Smooth muscle cell (in vitro differentiated cells): ENCODE results near the gene CAMK4. TPM values are rescaled to one million over a fixed set of nuclear protein-coding genes. Genes with fewer than 3 reads are reported as not detected.

Experiments used
- DNase-seq: peaks from one replicate; lab custom pipeline; 2025; ENCODE audit not compliant: unreplicated experiment; lab: John Stamatoyannopoulos, UW
- H2AFZ ChIP-seq: fragments of 200-600 bp; sonication (generic); 2 replicates; pipeline ENCODE4 v1.6.0; 2016; ENCODE audit warnings: antibody characterized with exemption, low read depth, mild to moderate bottlenecking
- H3F3A ChIP-seq: fragments of 200-600 bp; sonication (generic); 2 replicates; pipeline ENCODE4 v1.6.0; 2017; ENCODE audit warnings: antibody characterized with exemption, low read depth
- H3K27ac ChIP-seq: fragments of 200-600 bp; sonication (generic); 2 replicates; pipeline ENCODE4 v1.5.1; 2016; ENCODE audit warnings: low read depth, mild to moderate bottlenecking
- H3K27me3 ChIP-seq: fragments of 200-600 bp; sonication (generic); 2 replicates; pipeline ENCODE4 v1.6.1; 2016; ENCODE audit warnings: low read depth, mild to moderate bottlenecking
- H3K36me3 ChIP-seq: fragments of 200-600 bp; sonication (generic); 2 replicates; pipeline ENCODE4 v1.5.1; 2016; ENCODE audit warnings: low read depth
- H3K4me1 ChIP-seq: fragments of 200-600 bp; sonication (generic); 2 replicates; pipeline ENCODE4 v1.5.1; 2016; ENCODE audit warnings: low read depth
- H3K4me2 ChIP-seq: fragments of 200-600 bp; sonication (generic); 2 replicates; pipeline ENCODE4 v1.6.0; 2016; ENCODE audit warnings: mild to moderate bottlenecking
- H3K4me3 ChIP-seq: fragments of 200-600 bp; sonication (generic); 2 replicates; pipeline ENCODE4 v1.5.1; 2016; ENCODE audit warnings: mild to moderate bottlenecking
- H3K79me2 ChIP-seq: fragments of 200-600 bp; sonication (generic); 2 replicates; pipeline ENCODE4 v1.6.0; 2016; ENCODE audit warnings: low read depth, mild to moderate bottlenecking
- H3K9ac ChIP-seq: fragments of 200-600 bp; sonication (generic); 2 replicates; pipeline ENCODE4 v1.6.0; 2016; ENCODE audit warnings: low read depth
- H3K9me3 ChIP-seq: fragments of 200-600 bp; sonication (generic); replicated peaks from 2 replicates; pipeline ENCODE4 v1.5.1; 2016; ENCODE audit warnings: low read depth
- H4K20me1 ChIP-seq: fragments of 200-600 bp; sonication (generic); 2 replicates; pipeline ENCODE4 v1.6.0; 2016; ENCODE audit warnings: low read depth
- CTCF ChIP-seq: fragments of 200-600 bp; sonication (generic); IDR thresholded peaks from 2 replicates; pipeline ENCODE4 v1.5.1; 2017; ENCODE audit warnings: borderline replicate concordance, mild to moderate bottlenecking, antibody characterized with exemption; ENCODE audit not compliant: insufficient read depth, poor library complexity, severe bottlenecking
- WGBS: methylation state at CpG from one replicate; pipeline ENCODE4 v1.1.7; 2016; ENCODE audit warnings: low lambda C conversion rate; 5-methylcytosine and 5-hydroxymethylcytosine counted together
- polyA plus RNA-seq: library from polyadenylated mRNA; unstranded; fragments of >200 nt; fragmentation: Nextera tagmentation; extraction: Ambion mirVana; gene quantifications from 2 replicates; pipeline ENCODE4 v1.2.1, GENCODE V29; 2016
- total RNA-seq: library from RNA; depleted of rRNA; stranded (reverse); fragments of >200 nt; gene quantifications from 2 replicates; pipeline ENCODE4 v1.2.3, GENCODE V29; 2014

CAMK4 gene
- total and polyA plus RNA-seq, 2 experiments from 2014 or later = 1.1 to 3.6 TPM

DNA sequence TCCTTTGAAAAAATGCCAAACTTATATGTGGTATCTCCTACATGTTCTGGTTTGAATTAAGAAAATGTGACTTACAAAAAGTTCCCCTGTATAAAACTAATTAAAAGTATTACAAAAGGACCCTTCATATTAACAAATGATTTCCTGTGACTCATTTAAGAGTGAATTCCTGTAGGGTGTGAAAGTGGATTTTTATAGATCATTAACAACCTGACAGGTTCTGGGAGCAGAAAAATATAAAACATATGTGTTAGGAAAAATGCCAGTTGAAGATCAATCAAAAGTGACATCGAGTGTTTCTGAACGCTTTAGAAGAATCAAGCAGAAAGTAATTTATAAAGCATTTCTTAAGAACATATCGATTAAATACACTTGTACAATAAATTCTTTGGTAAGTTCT lies 35.5 kb downstream of the CAMK4 start:
- no peaks in the 10 kb centered on the region for H3K27me3 ChIP-seq
- 73% methylated on average over 3 of the region's 3 CpGs for WGBS
- H3K4me1 ChIP-seq = no peaks in the 10 kb centered on the region
- no peaks in the 10 kb centered on the region for H3K9me3 ChIP-seq
- H3K4me2 ChIP-seq = no peak overlapping the region
- no peak overlapping the region for H3K9ac ChIP-seq
- H4K20me1 ChIP-seq = no peaks in the 10 kb centered on the region
- no peak for TF ChIP-seq CTCF
- DNase-seq = no peak
- H3K36me3 ChIP-seq = no peaks in the 10 kb centered on the region
- no peak overlapping the region for H2AFZ ChIP-seq
- H3K79me2 ChIP-seq = no peaks in the 10 kb centered on the region
- H3K27ac ChIP-seq = no peak overlapping the region
- H3F3A ChIP-seq = no peaks in the 10 kb centered on the region
- H3K4me3 ChIP-seq = no peak overlapping the region

DNA sequence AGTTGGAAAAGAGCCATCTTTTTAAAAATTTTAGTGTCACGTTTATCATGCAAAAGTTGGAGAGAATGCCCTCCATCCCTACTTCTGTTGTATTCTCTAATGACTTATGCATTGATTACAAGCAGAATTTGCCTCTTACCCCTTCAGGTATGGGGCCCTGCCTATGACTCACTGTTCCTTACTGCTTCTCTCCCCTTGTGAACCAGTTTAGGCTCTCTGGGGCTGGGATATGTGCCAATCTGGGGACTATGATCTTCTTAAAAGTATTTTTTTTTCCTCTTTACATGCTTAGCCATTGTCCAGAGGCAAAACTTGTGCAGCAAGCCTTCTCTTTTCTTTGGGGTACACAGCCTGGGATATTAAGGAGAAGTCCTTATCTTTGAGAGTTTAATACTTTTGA lies 37.4 kb downstream of the CAMK4 start:
- no peaks in the 10 kb centered on the region for H3K36me3 ChIP-seq
- H2AFZ ChIP-seq = no peak overlapping the region
- no peak for TF ChIP-seq CTCF
- no peaks in the 10 kb centered on the region for H3F3A ChIP-seq
- no peaks in the 10 kb centered on the region for H3K79me2 ChIP-seq
- H3K9ac ChIP-seq = no peak overlapping the region
- H3K4me2 ChIP-seq = no peak overlapping the region
- no peak overlapping the region for H3K27ac ChIP-seq
- no peaks in the 10 kb centered on the region for H3K27me3 ChIP-seq
- no peaks in the 10 kb centered on the region for H4K20me1 ChIP-seq
- WGBS = 74% methylated on average over 1 of the region's 1 CpG
- H3K4me3 ChIP-seq = no peak overlapping the region
- no peaks in the 10 kb centered on the region for H3K4me1 ChIP-seq
- DNase-seq = no peak
- H3K9me3 ChIP-seq = no peaks in the 10 kb centered on the region

GRCh38 chr5:111262153-111262552 lies 38.0 kb downstream of the CAMK4 start:
- no peaks in the 10 kb centered on the region for H4K20me1 ChIP-seq
- H3K4me1 ChIP-seq = no peaks in the 10 kb centered on the region
- H3K4me3 ChIP-seq = no peak overlapping the region
- no peak for TF ChIP-seq CTCF
- H3K9me3 ChIP-seq = no peaks in the 10 kb centered on the region
- H3K27ac ChIP-seq = no peak overlapping the region
- 48% methylated on average over 2 of the region's 2 CpGs for WGBS
- no peaks in the 10 kb centered on the region for H3F3A ChIP-seq
- no peaks in the 10 kb centered on the region for H3K36me3 ChIP-seq
- H3K4me2 ChIP-seq = no peak overlapping the region
- H3K27me3 ChIP-seq = no peaks in the 10 kb centered on the region
- no peak overlapping the region for H2AFZ ChIP-seq
- no peak overlapping the region for H3K9ac ChIP-seq
- no peaks in the 10 kb centered on the region for H3K79me2 ChIP-seq
- DNase-seq = no peak

GRCh38 chr5:111262815-111263214 lies 38.6 kb downstream of the CAMK4 start:
- Histone ChIP-seq H3F3A (no peaks in the 10 kb centered on the region), H3K36me3 (no peaks in the 10 kb centered on the region), H3K27ac (no peak overlapping the region), H3K9me3 (no peaks in the 10 kb centered on the region), H3K9ac (no peak overlapping the region), H3K4me1 (no peaks in the 10 kb centered on the region), H3K4me2 (no peak overlapping the region), H3K27me3 (no peaks in the 10 kb centered on the region), H2AFZ (no peak overlapping the region), H4K20me1 (no peaks in the 10 kb centered on the region), H3K4me3 (no peak overlapping the region), H3K79me2 (no peaks in the 10 kb centered on the region)
- TF ChIP-seq CTCF = no peak
- DNase-seq = no peak
- WGBS = 77% methylated on average over 1 of the region's 1 CpG
